WTC11 (cell line): ENCODE results near the gene MRPL32. TPM values are rescaled to one million over a fixed set of nuclear protein-coding genes. Genes with fewer than 3 reads are reported as not detected.

ENCODE experiments used
- ATAC-seq: fragments of 200-7000 bp; cut with Tn5 transposase; 2 replicates; pipeline ENCODE4 v1.10.0; 2021; ENCODE audit warnings: mild to moderate bottlenecking, moderate library complexity
- CTCF ChIA-PET: fragments of 300-600 bp; sonication (Branson Sonifier 250); formaldehyde crosslinking; loops from one replicate; lab custom pipeline; 2021; ENCODE audit warnings: antibody characterized with exemption; lab: Charles Lee
- POLR2A ChIA-PET: fragments of 350-600 bp; sonication (Branson Sonifier 250); formaldehyde crosslinking; loops from one replicate; lab custom pipeline; 2021; ENCODE audit warnings: antibody characterized with exemption; lab: Charles Lee
- DNase-seq: peaks from one replicate; pipeline ENCODE4 v3.0.0; 2021; ENCODE audit warnings: low spot score
- H3K27ac Mint-ChIP-seq: 2 replicates; pipeline ENCODE4 v1.8.0; 2021; ENCODE audit warnings: mixed read lengths
- H3K27me3 Mint-ChIP-seq: 2 replicates; pipeline ENCODE4 v1.8.0; 2021; ENCODE audit warnings: low read depth, mild to moderate bottlenecking, moderate library complexity, mixed read lengths
- H3K36me3 Mint-ChIP-seq: 2 replicates; pipeline ENCODE4 v1.8.0; 2021; ENCODE audit warnings: mixed read lengths
- H3K4me1 Mint-ChIP-seq: 2 replicates; pipeline ENCODE4 v1.8.0; 2022; ENCODE audit warnings: mixed read lengths
- H3K4me3 Mint-ChIP-seq: 2 replicates; pipeline ENCODE4 v1.8.0; 2021; ENCODE audit warnings: mild to moderate bottlenecking, moderate library complexity, mixed read lengths
- H3K9me3 Mint-ChIP-seq: 2 replicates; pipeline ENCODE4 v1.8.0; 2021; ENCODE audit warnings: mixed read lengths
- ARID4B ChIP-seq: sonication (generic); formaldehyde crosslinking; IDR thresholded peaks from 2 replicates; pipeline ENCODE4 v1.8.0; 2023; ENCODE audit warnings: missing genetic modification reagents, mild to moderate bottlenecking, borderline replicate concordance
- ATF6 ChIP-seq: sonication (generic); formaldehyde crosslinking; IDR thresholded peaks from 2 replicates; pipeline ENCODE4 v1.8.1; 2023; ENCODE audit warnings: mild to moderate bottlenecking, missing genetic modification reagents
- KAT7 ChIP-seq: sonication (generic); formaldehyde crosslinking; IDR thresholded peaks from 2 replicates; pipeline ENCODE4 v1.8.1; 2023; ENCODE audit warnings: missing genetic modification reagents, mild to moderate bottlenecking, borderline replicate concordance
- SMAD3 ChIP-seq: sonication (generic); formaldehyde crosslinking; IDR thresholded peaks from 2 replicates; pipeline ENCODE4 v1.8.0; 2022; ENCODE audit warnings: missing genetic modification reagents, mild to moderate bottlenecking, borderline replicate concordance
- STAT6 ChIP-seq: sonication (generic); formaldehyde crosslinking; conservative IDR thresholded peaks from 2 replicates; pipeline ENCODE4 v1.8.1; 2023; ENCODE audit warnings: mild to moderate bottlenecking, low read depth, missing genetic modification reagents, moderate library complexity
- TCF7 ChIP-seq: sonication (generic); formaldehyde crosslinking; IDR thresholded peaks from 2 replicates; pipeline ENCODE4 v1.8.0; 2022; ENCODE audit warnings: mild to moderate bottlenecking, low read depth, missing genetic modification reagents, moderate library complexity
- TEAD1 ChIP-seq: sonication (generic); formaldehyde crosslinking; IDR thresholded peaks from 2 replicates; pipeline ENCODE4 v1.8.0; 2022; ENCODE audit warnings: mild to moderate bottlenecking, missing genetic modification reagents
- ZNF512 ChIP-seq: sonication (generic); formaldehyde crosslinking; IDR thresholded peaks from 2 replicates; pipeline ENCODE4 v1.8.1; 2022; ENCODE audit warnings: missing genetic modification reagents, borderline replicate concordance
- total RNA-seq: library from RNA; stranded (reverse); gene quantifications from 3 replicates; pipeline ENCODE4 v1.2.3, GENCODE V29; 2021

The MRPL32 gene
- total RNA-seq, 1 experiment from 2014 or later: 84.4 TPM

- ATAC-seq (no peak), DNase-seq (no peak)
- Mint-ChIP-seq H3K9me3 (peaks cover 27% of the 10 kb centered on the region), H3K36me3 (peaks cover 4% of the 10 kb centered on the region), H3K27ac (no peak overlapping the region), H3K4me1 (peaks cover 5% of the 10 kb centered on the region), H3K4me3 (no peak overlapping the region), H3K27me3 (no peaks in the 10 kb centered on the region)
- ChIA-PET POLR2A (no interaction called here), CTCF (interaction anchor here (0.5 kb wide), 1 partner anchor 496 kb away, joined by 4 read pairs; no protein-coding TSS in a partner anchor)
- TF ChIP-seq KAT7 (CRISPR knock-in tag) (no peak), ZNF512 (CRISPR knock-in tag) (no peak), SMAD3 (no peak), TCF7 (CRISPR knock-in tag) (no peak), TEAD1 (no peak), STAT6 (no peak), ATF6 (no peak), ARID4B (no peak)
Observed at GRCh38 chr7:42986781-42987248, 54.6 kb downstream of the MRPL32 start.

Other genes starting within 250 kb of the MRPL32 start
- gene C7orf25, start 20.3 kb upstream of the MRPL32 start, total RNA-seq: 4.7 to 5.5 TPM (median 5.5 TPM) in 3 replicates
- 203 to 228 TPM (median 219 TPM) in 3 replicates for gene PSMA2, start 202 bp upstream of the MRPL32 start, total RNA-seq
- gene HECW1, start 180.3 kb downstream of the MRPL32 start, total RNA-seq: 4.9 to 6.1 TPM (median 5.4 TPM) in 3 replicates